ENCODE measurements around the gene IP6K2.

The IP6K2 gene

GRCh38 chr3:48639944-48640606 is 76.9 kb downstream of the IP6K2 start:
- Histone ChIP-seq H2AFZ (ENCODE audit: low read length) (no peak overlapping the region), H3F3A (ENCODE audit: insufficient read depth, low read length) (no peaks in the 10 kb centered on the region), H3K27me3 (ENCODE audit: insufficient read depth, low read length) (no peaks in the 10 kb centered on the region), H3K4me2 (ENCODE audit: low read length) (no peak overlapping the region), H3K9me2 (ENCODE audit: low read depth, low read length) (no peaks in the 10 kb centered on the region), H3K27ac (ENCODE audit: low read depth, low read length, poor library complexity, severe bottlenecking) (no peak overlapping the region), H3K79me2 (ENCODE audit: insufficient read depth, low read length) (no peaks in the 10 kb centered on the region), H3K9ac (ENCODE audit: low read length) (no peak overlapping the region), H4K20me1 (ENCODE audit: insufficient read depth, low read length) (no peaks in the 10 kb centered on the region), H3K36me3 (ENCODE audit: insufficient read depth, low read length) (no peaks in the 10 kb centered on the region; the same call in 1 of the 2 replicates), H3K9me3 (ENCODE audit: low read length) (no peaks in the 10 kb centered on the region), H3K4me3 (ENCODE audit: low read depth, low read length, poor library complexity, severe bottlenecking) (no peak overlapping the region), H3K4me1 (ENCODE audit: insufficient read depth, low read length, severe bottlenecking) (peaks cover 16% of the 10 kb centered on the region)
- TF ChIP-seq CTCF (IDR thresholded peaks at IDR 0.05; ENCODE audit: low read length) (no peak), EZH2 (IDR thresholded peaks at IDR 0.05; ENCODE audit: borderline replicate concordance, low read length) (no peak)
